Right atrium auricular region (tissue), 2 donors: Measurements from ENCODE around the gene RAPGEF4. TPM values are rescaled to one million over a fixed set of nuclear protein-coding genes. Genes with fewer than 3 reads are reported as not detected.

ENCODE experiments used
- DNase-seq: peaks from one replicate; pipeline ENCODE4 v3.0.0-alpha.2; 2019; ENCODE audit warnings: low spot score
- H3K27ac ChIP-seq, 2 donors: fragments of 200-600 bp; sonication (generic); 1 replicate in 1 of 2; 2 replicates in 1 of 2; pipeline ENCODE4 v1.5.1; 2016 to 2019
- H3K27me3 ChIP-seq, 2 donors: fragments of 200-600 bp; sonication (generic); one replicate each; pipeline versions ENCODE4 v1.5.1 to v1.6.0; 2017 to 2019
- H3K36me3 ChIP-seq: fragments of 200-600 bp; sonication (generic); one replicate; pipeline ENCODE4 v1.5.1; 2016
- H3K4me1 ChIP-seq, 2 donors: fragments of 200-600 bp; sonication (generic); one replicate each; pipeline versions ENCODE4 v1.5.1 to v1.6.0; 2017 to 2019
- H3K4me3 ChIP-seq, 2 donors: fragments of 200-600 bp; sonication (generic); 1 replicate in 1 of 2; 2 replicates in 1 of 2; pipeline ENCODE4 v1.5.1; 2017 to 2019; ENCODE audit warnings: mild to moderate bottlenecking in 1 of 2, moderate library complexity in 1 of 2
- H3K9me3 ChIP-seq, 2 donors: fragments of 200-600 bp; sonication (generic); one replicate each; pipeline ENCODE4 v1.5.1; 2019
- total RNA-seq, 2 donors: library from RNA; depleted of rRNA; stranded (reverse); fragments of >200 nt; gene quantifications; one replicate each; pipeline ENCODE4 v1.1.0, GENCODE V29; 2016
- TF ChIP-seq, protein P1 (sequence below), 2 donors: fragments of 200-600 bp; sonication (generic); IDR thresholded peaks; one replicate each; pipeline ENCODE4 v1.5.1; 2019; ENCODE audit warnings: antibody characterized with exemption in 2 of 2

Gene RAPGEF4
- total RNA-seq, 2 donors from 2014 or later, result 6.2 to 14.1 TPM

DNA sequence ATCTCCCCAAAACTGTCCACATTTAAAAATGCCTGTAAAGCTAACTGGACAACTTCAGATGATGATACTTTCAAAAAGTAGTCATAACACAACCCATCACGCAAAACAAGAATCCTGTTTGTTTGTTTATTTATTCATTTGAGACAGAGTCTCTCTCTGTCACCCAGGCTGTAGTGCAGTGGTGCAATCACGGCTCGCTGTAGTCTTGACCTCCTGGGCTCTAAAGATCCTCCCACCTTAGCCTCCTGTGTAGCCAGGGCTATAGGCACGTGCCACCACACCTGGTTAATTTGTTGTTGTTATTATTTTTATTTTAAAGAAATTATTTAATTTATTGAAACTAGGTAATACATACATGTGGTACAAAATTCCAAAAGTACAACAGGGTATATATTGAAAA is 94.8 kb downstream of the RAPGEF4 start:
- Histone ChIP-seq H3K4me3 (no peak overlapping the region), H3K9me3 (no peaks in the 10 kb centered on the region), H3K27ac (no peak overlapping the region), H3K27me3 (no peaks in the 10 kb centered on the region), H3K36me3 (no peaks in the 10 kb centered on the region), H3K4me1 (peaks cover 0 to 15% of the 10 kb centered on the region in 2 donors)
- DNase-seq, result no peak
- TF ChIP-seq, protein P1, sequence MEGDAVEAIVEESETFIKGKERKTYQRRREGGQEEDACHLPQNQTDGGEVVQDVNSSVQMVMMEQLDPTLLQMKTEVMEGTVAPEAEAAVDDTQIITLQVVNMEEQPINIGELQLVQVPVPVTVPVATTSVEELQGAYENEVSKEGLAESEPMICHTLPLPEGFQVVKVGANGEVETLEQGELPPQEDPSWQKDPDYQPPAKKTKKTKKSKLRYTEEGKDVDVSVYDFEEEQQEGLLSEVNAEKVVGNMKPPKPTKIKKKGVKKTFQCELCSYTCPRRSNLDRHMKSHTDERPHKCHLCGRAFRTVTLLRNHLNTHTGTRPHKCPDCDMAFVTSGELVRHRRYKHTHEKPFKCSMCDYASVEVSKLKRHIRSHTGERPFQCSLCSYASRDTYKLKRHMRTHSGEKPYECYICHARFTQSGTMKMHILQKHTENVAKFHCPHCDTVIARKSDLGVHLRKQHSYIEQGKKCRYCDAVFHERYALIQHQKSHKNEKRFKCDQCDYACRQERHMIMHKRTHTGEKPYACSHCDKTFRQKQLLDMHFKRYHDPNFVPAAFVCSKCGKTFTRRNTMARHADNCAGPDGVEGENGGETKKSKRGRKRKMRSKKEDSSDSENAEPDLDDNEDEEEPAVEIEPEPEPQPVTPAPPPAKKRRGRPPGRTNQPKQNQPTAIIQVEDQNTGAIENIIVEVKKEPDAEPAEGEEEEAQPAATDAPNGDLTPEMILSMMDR (IDR thresholded peaks at IDR 0.05), result no peak

DNA sequence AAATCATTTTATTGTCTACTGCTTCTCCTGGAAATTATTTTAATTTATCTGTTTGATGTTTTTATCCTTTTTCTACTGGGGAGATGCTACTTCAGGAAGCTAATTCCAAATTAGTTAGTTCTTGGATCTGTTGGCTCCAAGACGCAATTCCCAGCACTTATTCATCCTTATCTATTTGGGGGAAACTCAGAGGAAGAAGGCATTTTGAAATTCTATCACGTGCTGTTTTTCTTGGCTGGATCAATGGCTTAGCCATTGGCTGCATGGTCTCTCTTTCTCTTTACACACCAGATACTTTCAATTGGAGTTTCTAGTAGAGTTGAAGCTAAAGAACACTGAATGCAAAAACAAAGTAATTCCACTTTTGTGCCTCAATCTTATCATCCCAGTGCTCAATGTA is 98.3 kb downstream of the RAPGEF4 start:
- Histone ChIP-seq H3K9me3 (no peaks in the 10 kb centered on the region), H3K36me3 (no peaks in the 10 kb centered on the region), H3K27ac (peak overlapping the region in 1 of 2 donors; percentile 24), H3K4me3 (no peak overlapping the region), H3K27me3 (no peaks in the 10 kb centered on the region), H3K4me1 (peaks cover 0 to 15% of the 10 kb centered on the region in 2 donors)
- DNase-seq, result no peak
- TF ChIP-seq, protein P1 (IDR thresholded peaks at IDR 0.05), result no peak

DNA sequence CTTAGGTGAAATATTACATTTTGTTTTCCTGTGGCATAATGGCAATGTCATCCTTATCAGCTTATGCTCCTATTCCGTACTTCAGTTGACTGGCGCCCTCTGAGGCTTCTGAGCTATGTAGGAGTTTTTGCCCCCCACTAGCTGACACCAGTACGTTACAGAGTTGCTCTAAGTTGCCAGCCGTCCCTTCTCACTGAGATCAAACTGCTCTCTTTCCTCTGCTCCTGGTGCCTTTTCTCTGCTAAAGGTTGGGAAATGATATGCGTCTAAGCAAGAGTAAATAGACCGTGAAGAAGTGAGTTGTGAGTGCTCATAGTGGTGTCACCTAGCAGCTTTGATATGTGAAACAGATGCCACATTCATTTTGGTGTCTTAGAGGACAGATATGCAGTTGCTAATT is 99.2 kb downstream of the RAPGEF4 start:
- no peak overlapping the region for H3K27ac ChIP-seq
- peaks cover 0 to 11% of the 10 kb centered on the region in 2 donors for H3K4me1 ChIP-seq
- H3K4me3 ChIP-seq, result no peak overlapping the region
- no peak for DNase-seq
- no peaks in the 10 kb centered on the region for H3K27me3 ChIP-seq
- H3K36me3 ChIP-seq, result no peaks in the 10 kb centered on the region
- TF ChIP-seq, protein P1 (IDR thresholded peaks at IDR 0.05), result no peak
- no peaks in the 10 kb centered on the region for H3K9me3 ChIP-seq

DNA sequence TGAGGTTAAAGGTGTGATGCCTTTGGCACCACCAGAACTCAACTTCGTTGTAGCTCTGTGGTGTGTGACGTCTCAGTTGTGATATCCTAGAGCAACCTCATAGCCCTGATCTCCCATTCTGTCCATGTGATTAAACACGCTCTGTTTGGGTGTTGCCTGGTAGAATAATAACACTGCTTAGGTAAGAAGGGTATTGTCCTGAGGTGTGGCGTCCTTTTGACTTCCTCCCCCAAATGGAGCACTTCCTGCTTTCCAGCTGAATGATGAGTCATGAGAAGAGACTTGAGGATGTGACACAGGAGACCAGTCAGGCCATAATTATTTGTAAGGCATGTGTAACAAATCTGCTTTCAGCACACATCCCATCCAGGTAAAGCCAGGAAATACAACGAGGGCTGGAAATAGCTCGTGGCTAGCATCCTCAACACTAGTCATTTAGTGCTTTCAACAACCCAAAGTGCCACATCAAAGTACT is 100.7 kb downstream of the RAPGEF4 start:
- no peak for DNase-seq
- peaks cover 0 to 11% of the 10 kb centered on the region in 2 donors for H3K4me1 ChIP-seq
- H3K4me3 ChIP-seq, result no peak overlapping the region
- no peaks in the 10 kb centered on the region for H3K9me3 ChIP-seq
- no peaks in the 10 kb centered on the region for H3K36me3 ChIP-seq
- H3K27me3 ChIP-seq, result no peaks in the 10 kb centered on the region
- TF ChIP-seq, protein P1 (IDR thresholded peaks at IDR 0.05), result no peak
- peak overlapping the region; percentile 31 to 55 for H3K27ac ChIP-seq

DNA sequence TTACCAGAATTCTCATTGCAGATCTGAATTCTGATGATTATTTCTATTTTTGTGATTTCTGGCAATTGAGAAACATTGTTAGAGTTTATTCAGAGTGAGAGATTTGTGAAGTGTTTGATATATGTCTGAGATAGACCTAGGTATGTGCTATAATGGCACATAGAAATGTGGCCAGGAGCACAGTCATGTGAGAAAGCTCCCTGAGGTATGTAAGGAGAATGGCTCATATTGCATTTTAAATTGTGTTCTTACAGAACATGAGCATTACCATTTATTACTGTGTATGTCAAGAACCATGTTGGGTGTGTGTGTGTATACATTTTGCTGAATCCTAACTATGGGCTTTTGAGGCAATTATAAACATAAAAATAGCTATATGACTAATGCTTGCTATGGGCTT is 101.2 kb downstream of the RAPGEF4 start:
- Histone ChIP-seq H3K9me3 (no peaks in the 10 kb centered on the region), H3K27ac (peak overlapping the region; percentile 31 to 55), H3K36me3 (no peaks in the 10 kb centered on the region), H3K4me1 (peaks cover 0 to 11% of the 10 kb centered on the region in 2 donors), H3K27me3 (no peaks in the 10 kb centered on the region), H3K4me3 (no peak overlapping the region)
- DNase-seq, result no peak
- TF ChIP-seq, protein P1 (IDR thresholded peaks at IDR 0.05), result no peak

DNA sequence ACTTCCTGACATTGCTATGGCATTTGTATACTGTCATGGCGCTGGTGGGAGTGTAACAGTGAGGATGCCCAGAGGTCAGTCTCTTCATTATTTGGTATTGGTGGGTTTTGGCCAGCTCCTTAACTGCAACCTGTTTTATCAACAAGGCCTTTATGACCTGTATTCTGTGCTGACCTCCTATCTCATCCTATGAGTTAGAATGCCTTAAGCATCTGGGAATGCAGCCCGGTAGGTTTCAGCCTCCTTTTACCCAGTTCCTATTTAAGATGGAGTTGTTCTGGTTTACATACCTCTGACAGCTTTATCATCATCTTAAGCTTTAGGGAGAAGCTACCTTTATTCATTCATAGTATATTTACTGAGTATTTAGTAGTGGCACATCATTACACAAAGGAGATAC is 103.8 kb downstream of the RAPGEF4 start:
- no peaks in the 10 kb centered on the region for H3K9me3 ChIP-seq
- H3K27me3 ChIP-seq, result no peaks in the 10 kb centered on the region
- no peak for DNase-seq
- H3K4me1 ChIP-seq, result peaks cover 0 to 20% of the 10 kb centered on the region in 2 donors
- no peak overlapping the region for H3K4me3 ChIP-seq
- TF ChIP-seq, protein P1 (IDR thresholded peaks at IDR 0.05), result no peak
- no peak overlapping the region for H3K27ac ChIP-seq
- H3K36me3 ChIP-seq, result no peaks in the 10 kb centered on the region
